Fibroblast of peridontal ligament (primary cell): ENCODE data around the gene KLHL42.
"Not testable (repeated sequence)": the region's sequence is repeated elsewhere in the genome, so short reads cannot be mapped to it uniquely, and the experiment has no call there.

Experiments used
- DNase-seq: peaks from one replicate; pipeline ENCODE4 v3.0.0-alpha.2; 2010; ENCODE audit errors: extremely low read depth

KLHL42 gene, protein sequence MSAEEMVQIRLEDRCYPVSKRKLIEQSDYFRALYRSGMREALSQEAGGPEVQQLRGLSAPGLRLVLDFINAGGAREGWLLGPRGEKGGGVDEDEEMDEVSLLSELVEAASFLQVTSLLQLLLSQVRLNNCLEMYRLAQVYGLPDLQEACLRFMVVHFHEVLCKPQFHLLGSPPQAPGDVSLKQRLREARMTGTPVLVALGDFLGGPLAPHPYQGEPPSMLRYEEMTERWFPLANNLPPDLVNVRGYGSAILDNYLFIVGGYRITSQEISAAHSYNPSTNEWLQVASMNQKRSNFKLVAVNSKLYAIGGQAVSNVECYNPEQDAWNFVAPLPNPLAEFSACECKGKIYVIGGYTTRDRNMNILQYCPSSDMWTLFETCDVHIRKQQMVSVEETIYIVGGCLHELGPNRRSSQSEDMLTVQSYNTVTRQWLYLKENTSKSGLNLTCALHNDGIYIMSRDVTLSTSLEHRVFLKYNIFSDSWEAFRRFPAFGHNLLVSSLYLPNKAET

DNA sequence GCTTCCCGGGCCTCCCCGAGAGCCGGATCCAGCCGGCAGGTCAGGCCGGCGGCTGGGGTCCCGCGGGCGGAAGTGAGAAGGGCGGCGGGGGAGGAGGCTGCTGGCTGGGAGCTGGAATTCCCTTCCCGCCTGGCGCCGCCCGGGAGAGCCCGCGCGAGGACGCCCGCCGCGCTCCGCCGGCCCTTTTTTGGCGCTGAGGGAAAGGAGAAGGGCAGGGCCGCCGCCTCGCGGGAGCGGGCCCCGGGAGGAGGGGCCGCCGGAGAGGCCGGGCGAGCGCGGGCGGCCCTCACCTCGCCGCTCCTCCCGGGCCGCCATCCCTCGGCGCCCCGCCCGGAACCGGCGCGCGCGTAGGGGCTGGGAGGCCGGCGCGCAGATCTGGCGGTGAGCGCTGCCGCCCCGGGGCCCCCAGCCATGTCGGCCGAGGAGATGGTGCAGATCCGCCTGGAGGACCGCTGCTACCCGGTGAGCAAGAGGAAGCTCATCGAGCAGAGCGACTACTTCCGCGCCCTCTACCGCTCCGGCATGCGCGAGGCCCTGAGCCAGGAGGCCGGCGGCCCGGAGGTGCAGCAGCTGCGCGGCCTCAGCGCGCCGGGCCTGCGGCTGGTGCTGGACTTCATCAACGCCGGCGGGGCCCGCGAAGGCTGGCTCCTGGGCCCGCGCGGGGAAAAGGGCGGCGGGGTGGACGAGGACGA lies at the start of gene KLHL42, which contains the start of gene MANSC4:
KLHL42 (plus strand) TSS at position 314 of the 692 bp plus-strand sequence; CDS start at position 412, 98 bp downstream.
MANSC4 (minus strand) TSS at position 317 of the 692 bp plus-strand sequence. CDS start 8,960 bp downstream, outside the sequence.
- DNase-seq, result peak; percentile 62

DNA sequence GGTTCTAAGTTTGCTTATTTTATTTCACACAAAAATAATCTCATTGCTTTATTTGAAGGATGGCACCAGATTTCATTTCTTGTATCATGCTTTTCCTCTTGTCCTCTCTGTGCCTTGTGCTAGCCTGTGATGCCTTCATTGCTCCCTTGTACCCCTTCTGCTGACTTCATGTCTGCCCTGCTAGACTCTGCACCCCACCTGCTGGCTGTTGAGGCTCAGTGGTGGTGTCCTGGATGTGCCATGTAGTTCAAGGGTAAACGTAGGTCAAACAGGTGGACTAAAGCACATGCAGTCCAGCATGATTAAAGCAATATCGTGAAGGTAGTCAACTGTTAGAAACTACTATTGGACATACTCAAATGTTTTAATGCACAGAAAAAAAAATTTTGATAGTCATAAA lies 47.8 kb upstream of the KLHL42 start:
- no peak for DNase-seq

DNA sequence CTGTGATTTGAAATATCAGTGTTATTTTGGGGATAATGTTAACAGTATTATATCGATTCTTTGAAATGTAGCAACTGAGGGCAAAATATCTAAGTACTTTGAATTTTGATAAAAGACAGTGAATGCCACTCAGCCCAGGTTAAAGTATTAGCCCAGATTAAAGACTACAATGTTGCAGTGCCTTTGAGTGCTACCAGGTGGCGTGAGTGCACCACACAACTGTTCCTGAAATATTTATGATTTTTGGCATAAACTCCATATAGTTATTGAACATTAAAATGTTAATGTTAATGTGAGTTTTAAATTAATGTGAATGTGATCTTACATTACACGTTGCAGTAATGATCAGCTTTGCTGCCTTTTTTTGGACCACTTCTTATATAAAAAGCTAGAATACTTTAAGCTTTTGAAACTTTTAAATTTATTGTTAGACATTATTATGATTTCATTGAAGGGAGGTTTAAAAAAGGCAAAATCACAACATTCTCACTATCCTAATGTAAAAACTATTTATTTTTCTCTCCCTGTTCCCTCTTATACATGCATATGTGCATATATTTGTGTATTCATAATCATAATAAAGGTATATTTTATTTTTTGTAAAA lies 46.9 kb upstream of the KLHL42 start:
- DNase-seq, result peak; percentile 60

DNA sequence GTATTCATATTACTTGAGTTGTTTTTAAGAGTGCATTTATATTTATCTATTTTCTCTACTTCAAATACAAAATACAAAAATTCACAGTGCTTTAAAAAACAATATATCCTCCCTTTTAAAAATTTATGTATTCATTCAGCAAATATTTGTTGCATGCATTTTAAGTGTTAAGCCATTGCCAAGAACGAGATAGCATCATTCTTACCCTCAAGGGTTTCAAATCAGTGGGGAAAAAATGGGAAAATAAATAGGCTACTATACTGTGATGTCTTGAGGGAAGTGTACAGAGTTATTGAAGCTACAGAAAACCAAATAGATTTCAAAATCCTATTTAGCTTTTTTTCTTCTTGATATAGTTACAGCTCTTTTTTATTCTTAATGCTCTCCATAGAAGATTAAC lies 46.2 kb upstream of the KLHL42 start:
- no peak for DNase-seq

DNA sequence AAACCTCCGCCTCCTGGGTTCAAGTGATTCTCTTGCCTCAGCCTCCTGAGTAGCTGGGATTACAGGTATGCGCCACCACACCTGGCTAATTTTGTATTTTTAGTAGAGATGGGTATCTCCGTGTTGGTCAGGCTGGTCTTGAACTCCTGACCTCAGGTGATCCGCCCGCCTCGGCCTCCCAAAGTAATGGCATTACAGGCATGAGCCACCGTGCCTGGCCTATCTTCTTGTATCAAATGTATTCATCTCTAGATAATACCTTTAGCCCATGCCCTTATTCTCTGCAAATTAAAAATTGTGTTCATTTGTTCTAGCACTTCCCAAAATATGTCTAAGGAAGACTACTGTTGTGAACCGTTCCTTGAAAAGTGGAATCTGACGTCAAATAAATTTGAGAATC lies 45.7 kb upstream of the KLHL42 start:
- not testable (repeated sequence) for DNase-seq

DNA sequence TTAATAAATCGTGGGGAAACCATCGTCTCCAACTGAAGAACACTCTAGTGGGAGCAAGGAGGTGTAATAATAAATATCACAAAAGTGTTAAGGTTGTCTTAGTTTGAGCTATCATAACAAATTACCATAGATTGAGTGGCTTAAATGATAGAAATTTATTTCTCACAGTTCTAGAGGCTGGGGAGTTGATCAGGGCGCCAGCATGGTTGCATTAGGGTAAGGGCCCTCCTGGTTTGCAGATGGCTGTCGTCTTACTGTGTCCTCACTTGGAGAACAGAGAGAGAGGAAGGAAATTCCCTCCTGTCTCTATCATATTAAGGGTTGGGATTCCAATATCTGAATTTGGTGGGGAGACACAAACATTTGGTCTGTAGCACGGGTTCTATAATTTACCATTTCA lies 36.4 kb upstream of the KLHL42 start:
- DNase-seq, result no peak

DNA sequence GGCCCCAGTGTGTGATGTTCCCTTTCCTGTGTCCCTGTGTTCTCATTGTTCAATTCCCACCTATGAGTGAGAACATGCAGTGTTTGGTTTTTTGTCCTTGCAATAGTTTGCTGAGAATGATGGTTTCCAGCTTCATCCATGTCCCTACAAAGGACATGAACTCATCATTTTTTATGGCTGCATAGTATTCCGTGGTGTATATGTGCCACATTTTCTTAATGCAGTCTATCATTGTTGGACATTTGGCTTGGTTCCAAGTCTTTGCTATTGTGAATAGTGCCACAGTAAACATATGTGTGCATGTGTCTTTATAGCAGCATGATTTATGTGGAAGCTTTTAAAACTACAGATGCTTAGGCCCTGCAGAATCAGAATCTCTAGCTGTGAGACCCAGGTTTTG lies 34.3 kb upstream of the KLHL42 start:
- DNase-seq, result not testable (repeated sequence)

DNA sequence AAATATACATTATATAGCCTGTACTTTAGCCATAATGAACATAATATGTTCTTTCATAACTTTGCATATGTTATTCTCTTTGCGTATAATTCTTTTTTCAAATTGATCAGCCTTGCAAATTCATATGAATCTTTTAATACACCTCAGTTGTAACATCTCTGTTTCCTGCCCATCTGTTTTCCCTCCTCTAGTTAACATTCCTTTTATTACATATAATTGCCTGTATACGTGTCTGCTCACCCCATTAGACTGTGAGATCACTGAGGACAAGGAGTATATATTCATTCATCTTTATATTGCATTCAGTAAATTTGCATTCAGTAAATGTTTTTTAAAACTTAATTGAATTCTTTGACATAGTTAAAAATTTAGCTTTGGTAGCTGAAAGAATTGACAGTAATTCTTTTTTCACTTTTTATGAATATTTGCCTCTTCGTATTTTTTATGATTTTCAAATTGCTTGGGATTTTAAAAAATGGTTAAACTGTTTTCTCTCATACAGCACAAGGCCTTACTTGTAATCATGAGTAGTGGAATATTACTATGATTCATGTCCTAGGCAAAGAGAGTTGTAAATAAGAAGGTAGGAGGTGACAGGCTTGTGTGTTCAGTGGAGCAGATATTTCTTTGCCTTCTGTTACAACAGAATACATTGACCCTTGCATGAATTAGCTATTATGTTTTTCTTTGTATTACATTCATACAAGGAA lies 32.8 kb upstream of the KLHL42 start:
- DNase-seq, result no peak

DNA sequence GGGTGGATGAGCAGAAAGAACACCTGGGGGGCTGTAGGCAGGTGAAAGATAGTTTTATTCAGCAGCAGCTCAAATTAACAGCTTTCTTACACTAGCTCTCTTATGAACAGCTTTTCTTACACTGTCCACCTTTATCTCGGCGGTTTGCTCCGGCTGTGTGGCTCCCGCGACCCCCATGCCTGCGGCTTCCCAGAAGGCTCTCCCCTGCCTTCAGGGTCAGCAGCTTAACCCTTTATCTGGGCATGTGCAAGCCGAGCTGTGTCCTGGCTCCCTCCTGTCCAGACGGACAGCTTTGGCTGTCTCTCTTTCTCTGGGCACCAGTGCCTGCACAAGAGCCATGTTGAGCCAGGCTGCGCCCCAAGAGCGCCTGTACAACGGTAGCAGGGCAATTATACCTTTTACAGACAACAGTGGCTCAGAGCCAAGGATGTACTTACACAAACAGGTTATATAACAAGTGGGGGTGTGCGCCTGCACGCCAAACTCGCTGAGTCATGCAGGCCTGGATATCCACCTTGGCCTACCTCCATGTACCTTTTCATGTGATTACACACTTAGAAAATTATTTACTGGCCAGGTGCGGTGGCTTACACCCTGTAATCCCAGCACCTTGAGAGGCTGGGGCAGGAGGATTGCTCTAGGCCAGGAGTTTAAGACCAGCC lies 28.5 kb upstream of the KLHL42 start:
- no peak for DNase-seq

DNA sequence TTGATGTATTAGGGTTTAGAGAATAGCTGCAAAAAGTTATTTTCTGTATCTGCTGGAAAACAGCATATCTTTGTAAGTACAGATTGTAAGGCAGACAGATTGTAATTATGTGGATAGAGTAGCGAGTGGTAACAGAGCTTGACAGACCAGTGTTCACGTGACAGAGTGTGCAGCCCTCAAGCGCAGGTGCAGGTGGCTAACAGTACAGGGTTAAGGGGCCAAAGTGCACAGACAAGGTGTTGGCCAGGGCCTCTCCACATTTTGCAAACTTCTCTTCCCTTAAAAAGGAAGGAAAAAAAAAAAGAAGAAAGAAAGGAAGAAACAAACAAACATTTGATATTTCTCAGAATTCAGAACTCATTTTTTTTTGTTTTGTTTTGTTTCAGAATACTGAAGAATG lies 25.2 kb upstream of the KLHL42 start:
- DNase-seq, result no peak

DNA sequence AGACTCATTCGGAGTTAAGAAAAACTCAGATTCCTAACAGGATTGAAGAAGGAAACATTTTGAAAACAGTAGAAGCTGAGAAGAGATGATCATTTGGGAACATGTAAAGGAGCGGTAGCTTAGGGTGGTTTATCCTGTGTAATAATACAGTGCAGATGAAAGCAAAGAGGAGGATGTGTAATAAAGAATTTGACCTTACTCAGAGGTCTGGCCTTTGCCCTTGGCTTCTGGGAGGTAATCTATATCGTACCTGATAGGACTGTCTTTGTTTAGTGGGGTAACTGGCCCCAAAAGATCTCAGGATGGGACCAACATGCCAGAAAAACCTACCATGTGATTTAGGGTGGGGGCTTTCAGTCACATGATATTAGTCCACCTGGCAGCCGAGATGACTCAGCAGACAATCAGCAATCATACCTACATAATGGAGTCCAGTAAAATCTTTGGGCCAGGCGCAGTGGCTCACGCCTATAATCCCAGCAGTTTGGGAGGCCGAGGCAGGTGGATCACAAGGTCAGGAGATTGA lies 23.3 kb upstream of the KLHL42 start:
- no peak for DNase-seq

DNA sequence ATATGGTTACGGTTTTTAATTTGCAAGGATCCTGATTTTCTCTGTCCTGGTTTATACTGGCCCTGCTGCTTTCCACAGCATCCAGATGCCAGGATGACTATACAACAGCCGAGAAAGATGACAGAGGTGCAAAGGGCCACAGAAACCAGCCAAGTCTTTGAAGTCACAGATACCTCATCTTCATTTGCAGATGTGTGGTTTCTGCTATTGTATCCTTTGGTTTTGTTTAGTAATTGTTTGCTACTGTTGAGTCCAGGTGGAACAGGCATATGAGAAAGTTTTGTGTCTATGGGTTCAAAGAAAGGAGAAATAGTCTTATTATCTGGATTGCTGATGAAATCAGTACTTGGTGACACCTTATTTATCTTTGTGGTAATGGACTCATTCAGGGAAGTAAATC lies 17.3 kb upstream of the KLHL42 start:
- DNase-seq, result no peak

DNA sequence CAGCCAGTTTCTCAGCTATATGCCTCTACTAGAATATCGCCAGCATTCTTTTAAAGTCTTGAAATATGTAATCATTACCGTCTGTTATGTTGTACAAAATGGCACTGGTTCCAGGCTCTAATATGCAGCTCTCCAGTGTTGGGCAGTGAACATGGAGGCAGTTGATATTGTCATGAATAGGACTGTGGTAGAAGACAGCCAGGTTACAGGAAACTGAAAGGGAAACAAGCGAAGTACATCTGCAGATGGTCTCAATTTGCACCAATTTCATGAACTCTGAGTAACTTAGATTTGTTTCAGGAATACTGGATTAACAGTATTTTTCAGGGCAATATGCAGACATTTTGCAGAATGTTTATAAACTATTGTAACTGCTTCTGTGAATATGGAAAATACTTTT lies 13.4 kb upstream of the KLHL42 start:
- DNase-seq, result peak; percentile 32

DNA sequence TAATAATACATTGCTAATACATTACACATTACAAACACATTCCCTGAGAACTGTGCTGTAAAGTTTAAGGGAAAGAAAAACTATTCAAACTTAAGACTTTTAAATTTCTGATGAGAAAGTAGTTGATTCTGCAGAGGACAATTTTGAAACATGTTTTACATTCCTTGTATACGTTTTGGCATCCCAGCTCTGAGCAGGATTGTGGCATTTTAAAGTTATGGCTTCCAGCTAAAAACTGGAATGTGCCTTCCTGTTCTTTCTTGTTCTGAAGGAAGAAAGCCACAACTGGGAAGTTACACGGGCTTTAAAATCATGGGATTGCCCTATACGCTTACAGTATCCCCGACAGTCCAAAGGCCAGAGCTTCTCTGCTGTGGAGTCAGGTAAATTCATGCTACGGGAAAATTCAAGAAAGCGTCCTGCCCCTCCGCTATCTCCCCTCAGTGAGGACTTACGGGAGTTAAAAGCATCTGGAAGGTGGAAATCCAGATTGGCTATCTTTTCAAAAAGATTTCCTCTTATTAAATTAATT lies 10.8 kb upstream of the KLHL42 start:
- DNase-seq, result no peak

DNA sequence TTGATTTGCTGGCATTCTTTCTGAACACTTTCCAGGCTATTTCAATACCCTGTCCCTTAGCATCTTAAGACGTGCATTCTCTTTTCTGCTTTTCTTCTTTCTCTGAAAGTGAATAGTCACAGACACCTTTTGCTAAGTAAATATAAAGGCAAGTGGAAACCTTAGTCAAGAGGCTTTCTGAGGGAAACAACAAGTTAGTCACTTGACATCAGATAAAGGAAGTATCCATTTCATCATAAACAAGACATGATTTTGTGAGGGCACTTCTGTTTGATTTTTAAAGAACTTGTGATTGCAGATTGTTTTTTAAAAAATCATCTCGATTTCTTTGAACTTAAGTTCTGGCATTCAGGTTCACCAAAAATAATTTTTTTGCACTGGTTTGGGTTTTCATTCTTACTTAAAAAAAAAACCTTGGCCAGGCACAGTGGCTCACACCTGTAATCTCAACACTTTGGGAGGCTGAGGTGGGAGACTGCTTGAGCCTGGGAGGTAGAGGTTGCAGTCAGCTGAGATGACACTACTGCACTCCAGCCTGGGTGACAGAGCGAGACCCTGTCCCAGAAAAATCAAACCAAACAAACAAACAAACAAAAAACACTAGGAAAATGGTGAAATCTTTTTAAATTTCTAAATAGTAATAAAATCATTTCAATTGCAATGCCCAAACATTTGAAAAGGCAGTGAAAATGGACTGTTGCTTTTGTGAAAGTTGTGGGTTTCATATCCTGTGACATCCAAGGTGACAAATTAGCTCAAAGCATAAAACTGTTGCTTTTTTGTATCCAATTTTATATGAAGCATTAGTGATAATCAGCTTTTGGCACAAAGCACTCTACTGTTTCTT lies 8.3 kb upstream of the KLHL42 start:
- DNase-seq, result no peak

DNA sequence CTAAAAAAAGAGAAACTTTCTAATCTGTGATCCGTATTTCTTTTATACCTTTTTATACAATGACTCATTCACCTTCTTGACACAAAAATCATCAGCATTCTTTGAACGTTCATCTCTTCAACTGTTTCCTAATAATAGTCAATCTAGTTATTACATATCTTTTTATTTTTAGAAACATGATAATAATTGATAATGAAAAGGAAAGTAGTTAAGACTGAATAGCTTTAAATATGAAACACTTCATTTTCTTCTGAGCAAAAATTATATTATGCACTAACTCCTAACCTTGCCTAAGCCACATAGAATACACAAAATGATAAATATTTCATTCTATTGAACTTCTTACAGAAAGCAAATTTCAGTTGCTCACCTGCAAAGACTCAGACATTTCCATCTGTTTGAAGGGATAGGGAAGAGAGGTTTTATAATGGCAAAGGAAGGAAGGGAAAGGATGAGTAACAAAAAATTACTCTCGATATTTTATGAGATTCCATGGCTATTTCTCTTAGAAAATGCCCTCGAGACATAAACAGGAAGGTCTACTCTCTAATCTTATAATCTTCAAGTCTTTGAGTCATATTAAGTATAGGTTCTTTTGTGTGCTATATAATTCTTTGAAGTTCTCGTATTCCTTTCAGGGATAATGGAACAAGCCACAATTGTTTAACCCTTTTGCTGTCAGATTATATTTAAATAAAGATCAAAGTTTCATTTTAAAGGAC lies 7.5 kb upstream of the KLHL42 start:
- DNase-seq, result no peak

DNA sequence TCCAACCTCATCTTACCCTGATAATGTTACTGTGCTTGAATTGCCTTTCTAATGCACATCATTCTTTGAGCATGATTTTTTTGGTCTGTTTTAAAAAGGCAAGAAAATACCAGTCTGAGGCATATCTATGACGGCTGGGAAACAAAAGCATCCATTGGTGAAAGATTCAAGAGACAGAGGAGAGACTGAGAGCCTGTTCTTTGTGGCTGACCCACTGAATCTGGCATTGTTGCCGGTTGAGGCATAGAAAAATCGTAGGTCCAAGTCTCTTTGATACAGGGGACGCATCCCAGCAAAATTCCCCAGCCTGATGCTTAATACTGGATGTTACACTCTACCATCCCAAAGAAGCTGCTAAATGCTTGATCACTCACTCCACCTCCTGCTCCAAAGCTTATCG lies 2.9 kb upstream of the KLHL42 start:
- DNase-seq, result no peak

DNA sequence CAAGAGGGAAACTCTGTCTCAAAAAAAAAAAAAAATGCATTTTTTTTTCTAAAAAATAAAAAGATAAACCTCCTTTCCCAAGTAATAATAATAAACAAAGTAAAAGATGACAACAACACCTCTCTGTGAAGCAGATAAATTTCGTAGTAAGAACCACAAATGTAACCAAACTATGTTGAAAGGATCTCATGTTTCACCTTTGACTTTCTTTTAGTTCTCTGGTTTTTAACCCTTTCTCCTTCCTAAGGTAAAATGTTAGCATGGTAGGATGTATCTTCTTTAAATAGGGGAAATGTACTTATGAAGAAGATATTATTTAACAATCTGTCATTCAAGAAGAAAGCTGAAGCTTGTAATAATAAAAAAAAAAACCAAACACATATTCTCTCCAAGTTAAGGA lies 1.8 kb upstream of the KLHL42 start:
- DNase-seq, result no peak

DNA sequence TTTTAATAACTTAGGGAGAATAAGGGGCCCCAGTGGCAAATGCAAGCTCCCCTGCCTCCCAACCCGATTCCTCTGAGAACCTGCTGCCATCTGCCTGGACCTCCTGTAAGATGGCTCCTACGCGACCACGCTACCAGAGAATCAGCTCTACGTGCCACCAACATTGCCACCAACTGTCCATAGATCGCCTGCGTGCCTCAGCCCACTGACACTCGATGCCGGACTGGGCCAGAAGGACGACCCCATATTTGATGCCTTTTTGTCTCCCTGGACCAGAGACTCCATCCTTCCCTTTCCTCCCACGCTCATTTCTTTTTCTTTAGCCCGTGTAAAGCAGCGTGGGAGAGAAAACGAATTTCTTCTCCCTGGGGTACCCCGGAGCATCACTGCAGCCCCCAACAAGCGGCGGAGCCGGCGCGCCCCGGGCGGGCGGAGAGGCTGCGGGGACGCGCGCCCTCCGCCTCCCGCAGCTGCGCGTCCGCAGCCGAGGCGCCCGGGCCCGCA lies 565 bp upstream of the KLHL42 start:
- peak; percentile 28 for DNase-seq
